Ureter (tissue), 1 donor: ENCODE measurements around the gene PRMT1. TPM values are rescaled to one million over a fixed set of nuclear protein-coding genes. Genes with fewer than 3 reads are reported as not detected.
A peak's percentile ranks its signal among the peaks of the same experiment; 100 is the strongest.
"Not testable (repeated sequence)": the region's sequence is repeated elsewhere in the genome, so short reads cannot be mapped to it uniquely, and the experiment has no call there.

ENCODE experiments used
- DNase-seq: peaks from one replicate; pipeline ENCODE4 v3.0.0-alpha.2; 2020; ENCODE audit warnings: low spot score
- total RNA-seq: library from RNA; stranded (reverse); gene quantifications from one replicate; pipeline ENCODE4 v1.2.4, GENCODE V29; 2023
- donor health status: DM: yes; HTN: yes; CAD: no.

PRMT1 gene
- total RNA-seq, 1 donor from 2014 or later = 166 TPM

GRCh38 chr19:49719420-49719819, 42.3 kb downstream of the PRMT1 start:
- DNase-seq = not testable (repeated sequence)

GRCh38 chr19:49727217-49728030, 50.4 kb downstream of the PRMT1 start:
- peak; percentile 52 for DNase-seq

GRCh38 chr19:49730166-49730565, 53.1 kb downstream of the PRMT1 start:
- no peak for DNase-seq

Other genes starting within 250 kb of the PRMT1 start
- 0.55 TPM for gene SLC17A7, start 235.7 kb upstream of the PRMT1 start, total RNA-seq
- 47.4 TPM for gene PIH1D1, start 225.5 kb upstream of the PRMT1 start, total RNA-seq
- 24.0 TPM for gene ALDH16A1, start 224.0 kb upstream of the PRMT1 start, total RNA-seq
- gene FLT3LG, start 203.1 kb upstream of the PRMT1 start, total RNA-seq = 12.7 TPM
- gene RPL13A, start 189.7 kb upstream of the PRMT1 start, total RNA-seq = 3,508 TPM
- 1,912 TPM for gene RPS11, start 180.8 kb upstream of the PRMT1 start, total RNA-seq
- 106 TPM for gene FCGRT, start 164.6 kb upstream of the PRMT1 start, total RNA-seq
- 18.6 TPM for gene RCN3, start 149.3 kb upstream of the PRMT1 start, total RNA-seq
- gene NOSIP, start 96.7 kb upstream of the PRMT1 start, total RNA-seq = 35.6 TPM
- gene PRRG2, start 96.0 kb upstream of the PRMT1 start, total RNA-seq = 13.2 TPM
- 40.6 TPM for gene PRR12, start 86.1 kb upstream of the PRMT1 start, total RNA-seq
- 59.1 TPM for gene RRAS, start 37.1 kb upstream of the PRMT1 start, total RNA-seq
- gene SCAF1, start 35.1 kb upstream of the PRMT1 start, total RNA-seq = 55.7 TPM
- gene IRF3, start 11.4 kb upstream of the PRMT1 start, total RNA-seq = 108 TPM
- 12.6 TPM for gene BCL2L12, start 11.3 kb upstream of the PRMT1 start, total RNA-seq
- 4.1 TPM for gene ADM5, start 12.3 kb downstream of the PRMT1 start, total RNA-seq
- 3.1 TPM for gene CPT1C, start 13.8 kb downstream of the PRMT1 start, total RNA-seq
- 0.44 TPM for gene TSKS, start 86.0 kb downstream of the PRMT1 start, total RNA-seq
- 66.6 TPM for gene AP2A1, start 89.7 kb downstream of the PRMT1 start, total RNA-seq
- gene FUZ, start 136.0 kb downstream of the PRMT1 start, total RNA-seq = 13.0 TPM
- 42.2 TPM for gene MED25, start 141.0 kb downstream of the PRMT1 start, total RNA-seq
- gene PTOV1, start 173.9 kb downstream of the PRMT1 start, total RNA-seq = 105 TPM
- gene PNKP, start 190.3 kb downstream of the PRMT1 start, total RNA-seq = 122 TPM
- 32.8 TPM for gene AKT1S1, start 200.1 kb downstream of the PRMT1 start, total RNA-seq
- 30.4 TPM for gene TBC1D17, start 200.4 kb downstream of the PRMT1 start, total RNA-seq
- 1.9 TPM for gene IL4I1, start 219.6 kb downstream of the PRMT1 start, total RNA-seq